Measurements from ENCODE around the gene LMO7.

Gene LMO7

DNA sequence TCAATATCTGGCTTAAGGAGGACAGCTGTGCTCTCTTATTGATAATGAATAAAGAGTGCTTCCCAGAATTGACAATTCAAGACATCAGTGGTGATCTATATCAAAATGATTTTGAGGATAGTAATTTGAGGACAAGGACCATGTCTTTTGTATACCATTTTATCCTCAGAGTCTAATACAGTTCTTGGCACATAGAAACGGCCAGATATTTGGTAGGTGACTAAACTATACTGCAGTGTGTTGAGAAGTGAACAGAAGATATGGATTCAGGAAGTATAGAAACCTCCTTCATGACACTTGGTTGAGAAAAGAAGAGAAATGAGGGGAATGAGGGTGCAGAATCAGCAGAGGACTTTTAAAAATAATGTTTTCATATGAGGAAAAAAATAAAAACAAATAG lies 16.1 kb upstream of the LMO7 start:
- H3K9me3 ChIP-seq (ENCODE audit: low read length) = no peaks in the 10 kb centered on the region
- H3K27me3 ChIP-seq (ENCODE audit: insufficient read depth, low read length) = no peaks in the 10 kb centered on the region
- H3K9me2 ChIP-seq (ENCODE audit: low read depth, low read length) = no peaks in the 10 kb centered on the region
- no peak overlapping the region for H2AFZ ChIP-seq (ENCODE audit: low read length)
- peaks cover 14% of the 10 kb centered on the region; the same call in 1 of the 2 replicates for H3K36me3 ChIP-seq (ENCODE audit: insufficient read depth, low read length)
- TF ChIP-seq, protein P1, sequence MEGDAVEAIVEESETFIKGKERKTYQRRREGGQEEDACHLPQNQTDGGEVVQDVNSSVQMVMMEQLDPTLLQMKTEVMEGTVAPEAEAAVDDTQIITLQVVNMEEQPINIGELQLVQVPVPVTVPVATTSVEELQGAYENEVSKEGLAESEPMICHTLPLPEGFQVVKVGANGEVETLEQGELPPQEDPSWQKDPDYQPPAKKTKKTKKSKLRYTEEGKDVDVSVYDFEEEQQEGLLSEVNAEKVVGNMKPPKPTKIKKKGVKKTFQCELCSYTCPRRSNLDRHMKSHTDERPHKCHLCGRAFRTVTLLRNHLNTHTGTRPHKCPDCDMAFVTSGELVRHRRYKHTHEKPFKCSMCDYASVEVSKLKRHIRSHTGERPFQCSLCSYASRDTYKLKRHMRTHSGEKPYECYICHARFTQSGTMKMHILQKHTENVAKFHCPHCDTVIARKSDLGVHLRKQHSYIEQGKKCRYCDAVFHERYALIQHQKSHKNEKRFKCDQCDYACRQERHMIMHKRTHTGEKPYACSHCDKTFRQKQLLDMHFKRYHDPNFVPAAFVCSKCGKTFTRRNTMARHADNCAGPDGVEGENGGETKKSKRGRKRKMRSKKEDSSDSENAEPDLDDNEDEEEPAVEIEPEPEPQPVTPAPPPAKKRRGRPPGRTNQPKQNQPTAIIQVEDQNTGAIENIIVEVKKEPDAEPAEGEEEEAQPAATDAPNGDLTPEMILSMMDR (IDR thresholded peaks at IDR 0.05; ENCODE audit: low read length) = no peak
- no peak for TF ChIP-seq EZH2 (IDR thresholded peaks at IDR 0.05; ENCODE audit: borderline replicate concordance, low read length)
- no peak overlapping the region for H3K27ac ChIP-seq (ENCODE audit: low read depth, low read length, poor library complexity, severe bottlenecking)
- no peak overlapping the region for H3K4me2 ChIP-seq (ENCODE audit: low read length)
- H3K4me3 ChIP-seq (ENCODE audit: low read depth, low read length, poor library complexity, severe bottlenecking) = no peak overlapping the region
- H3K79me2 ChIP-seq (ENCODE audit: insufficient read depth, low read length) = no peaks in the 10 kb centered on the region
- no peaks in the 10 kb centered on the region for H3K4me1 ChIP-seq (ENCODE audit: insufficient read depth, low read length, severe bottlenecking)
- no peak overlapping the region for H3K9ac ChIP-seq (ENCODE audit: low read length)
- H3F3A ChIP-seq (ENCODE audit: insufficient read depth, low read length) = no peaks in the 10 kb centered on the region
- H4K20me1 ChIP-seq (ENCODE audit: insufficient read depth, low read length) = no peaks in the 10 kb centered on the region

DNA sequence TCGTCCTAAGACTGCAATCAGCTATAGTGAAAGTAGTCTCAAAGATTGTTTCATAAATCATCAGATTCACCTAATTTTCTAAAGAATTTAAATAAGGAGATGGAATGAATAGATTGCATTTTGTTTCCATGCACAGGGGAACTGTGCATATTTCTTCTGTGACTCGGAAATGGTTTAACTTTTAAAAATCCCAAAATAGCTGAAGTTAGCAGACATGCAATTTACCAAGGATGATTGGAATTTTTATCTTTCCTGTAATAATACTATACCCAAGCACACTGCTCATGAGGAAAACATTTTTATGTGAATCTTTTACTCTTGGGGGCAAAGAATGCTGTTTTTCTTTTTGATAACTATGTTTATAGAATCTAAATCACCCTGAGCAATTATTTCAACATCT lies 15.0 kb upstream of the LMO7 start:
- Histone ChIP-seq H3K9ac (ENCODE audit: low read length) (no peak overlapping the region), H3K4me3 (ENCODE audit: low read depth, low read length, poor library complexity, severe bottlenecking) (no peak overlapping the region), H3K4me2 (ENCODE audit: low read length) (no peak overlapping the region), H3K36me3 (ENCODE audit: insufficient read depth, low read length) (peaks cover 25% of the 10 kb centered on the region), H3K9me2 (ENCODE audit: low read depth, low read length) (no peaks in the 10 kb centered on the region), H3K27ac (ENCODE audit: low read depth, low read length, poor library complexity, severe bottlenecking) (no peak overlapping the region), H3K79me2 (ENCODE audit: insufficient read depth, low read length) (no peaks in the 10 kb centered on the region), H3K9me3 (ENCODE audit: low read length) (peaks cover 5% of the 10 kb centered on the region; the same call in 1 of the 2 replicates), H2AFZ (ENCODE audit: low read length) (no peak overlapping the region), H4K20me1 (ENCODE audit: insufficient read depth, low read length) (no peaks in the 10 kb centered on the region), H3K27me3 (ENCODE audit: insufficient read depth, low read length) (no peaks in the 10 kb centered on the region), H3K4me1 (ENCODE audit: insufficient read depth, low read length, severe bottlenecking) (no peaks in the 10 kb centered on the region), H3F3A (ENCODE audit: insufficient read depth, low read length) (no peaks in the 10 kb centered on the region)
- no peak for TF ChIP-seq EZH2 (IDR thresholded peaks at IDR 0.05; ENCODE audit: borderline replicate concordance, low read length)
- TF ChIP-seq, protein P1 (IDR thresholded peaks at IDR 0.05; ENCODE audit: low read length) = no peak

DNA sequence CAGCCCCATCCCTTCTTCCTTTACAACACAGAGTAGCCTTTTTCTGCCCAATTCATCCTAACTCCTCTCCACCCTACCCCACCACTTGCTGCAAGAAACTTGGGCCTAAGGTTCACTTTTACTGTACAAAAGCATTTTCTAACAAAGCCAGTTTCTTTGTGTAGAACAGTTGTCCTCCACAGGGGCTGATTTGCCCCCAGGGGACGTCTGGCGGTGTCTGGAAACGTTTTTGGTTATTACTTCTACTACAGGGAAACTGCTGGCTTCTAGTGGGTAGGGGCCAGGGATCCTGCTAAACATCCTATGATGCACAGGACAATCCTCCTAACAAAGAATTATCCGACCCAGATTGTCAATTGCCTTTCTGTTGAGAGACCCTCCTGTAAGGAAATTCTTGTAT lies 7.3 kb upstream of the LMO7 start:
- Histone ChIP-seq H3K79me2 (ENCODE audit: insufficient read depth, low read length) (no peaks in the 10 kb centered on the region), H3K4me1 (ENCODE audit: insufficient read depth, low read length, severe bottlenecking) (no peaks in the 10 kb centered on the region), H3K27ac (ENCODE audit: low read depth, low read length, poor library complexity, severe bottlenecking) (no peak overlapping the region), H3K4me2 (ENCODE audit: low read length) (no peak overlapping the region), H3K9ac (ENCODE audit: low read length) (no peak overlapping the region), H4K20me1 (ENCODE audit: insufficient read depth, low read length) (no peaks in the 10 kb centered on the region), H3K36me3 (ENCODE audit: insufficient read depth, low read length) (peaks cover 21% of the 10 kb centered on the region), H3F3A (ENCODE audit: insufficient read depth, low read length) (peaks cover 9% of the 10 kb centered on the region), H2AFZ (ENCODE audit: low read length) (no peak overlapping the region), H3K4me3 (ENCODE audit: low read depth, low read length, poor library complexity, severe bottlenecking) (no peak overlapping the region), H3K9me3 (ENCODE audit: low read length) (peaks cover 5% of the 10 kb centered on the region; the same call in 1 of the 2 replicates), H3K9me2 (ENCODE audit: low read depth, low read length) (no peaks in the 10 kb centered on the region), H3K27me3 (ENCODE audit: insufficient read depth, low read length) (no peaks in the 10 kb centered on the region)
- TF ChIP-seq, protein P1 (IDR thresholded peaks at IDR 0.05; ENCODE audit: low read length) = no peak
- TF ChIP-seq EZH2 (IDR thresholded peaks at IDR 0.05; ENCODE audit: borderline replicate concordance, low read length) = no peak
